Choroid plexus epithelial cell (primary cell): ENCODE data around the gene CFAP77.
"Not testable (repeated sequence)": the region's sequence is repeated elsewhere in the genome, so short reads cannot be mapped to it uniquely, and the experiment has no call there.

Experiments used
- DNase-seq: peaks from one replicate; pipeline ENCODE4 v3.0.0-alpha.2; 2010; ENCODE audit warnings: low read depth
- H3K4me3 ChIP-seq: 2 replicates; pipeline ENCODE4 v1.5.1; 2011; ENCODE audit warnings: low read depth, mild to moderate bottlenecking, control low read depth, low read length, moderate library complexity
- CTCF ChIP-seq: conservative IDR thresholded peaks from 2 replicates; pipeline ENCODE4 v1.5.1; 2011; ENCODE audit warnings: low read depth, mild to moderate bottlenecking, control low read depth, inconsistent platforms, low read length, moderate library complexity

Gene CFAP77

GRCh38 chr9:132372177-132373095, 37.6 kb upstream of the CFAP77 start:
- DNase-seq = peak; percentile 45
- no peak for TF ChIP-seq CTCF
- H3K4me3 ChIP-seq = no peak overlapping the region

DNA sequence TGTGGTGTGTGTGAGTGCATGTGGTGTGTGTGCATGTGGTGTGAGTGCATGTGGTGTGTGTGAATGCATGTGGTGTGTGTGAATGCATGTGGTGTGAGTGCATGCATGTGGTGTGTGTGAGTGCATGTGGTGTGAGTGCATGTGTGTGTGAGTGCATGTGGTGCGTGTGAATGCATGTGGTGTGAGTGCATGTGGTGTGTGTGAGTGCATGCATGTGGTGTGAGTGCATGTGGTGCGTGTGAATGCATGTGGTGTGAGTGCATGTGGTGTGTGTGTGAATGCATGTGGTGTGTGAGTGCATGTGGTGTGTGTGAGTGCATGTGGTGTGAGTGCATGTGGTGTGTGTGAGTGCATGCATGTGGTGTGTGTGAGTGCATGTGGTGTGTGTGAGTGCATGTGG, 32.2 kb upstream of the CFAP77 start:
- H3K4me3 ChIP-seq, DNase-seq: not testable (repeated sequence)

- not testable (repeated sequence) for DNase-seq, H3K4me3 ChIP-seq
Measured at GRCh38 chr9:132378416-132378815, 31.6 kb upstream of the CFAP77 start.

GRCh38 chr9:132381966-132382541, 28.0 kb upstream of the CFAP77 start:
- H3K4me3 ChIP-seq = no peak overlapping the region
- TF ChIP-seq CTCF = no peak

GRCh38 chr9:132383462-132383883, 26.5 kb upstream of the CFAP77 start:
- DNase-seq = no peak
- H3K4me3 ChIP-seq = no peak overlapping the region
- TF ChIP-seq CTCF = no peak

More at GRCh38 chr9:132381966-132382541, 28.0 kb upstream of the CFAP77 start:
- DNase-seq = no peak

GRCh38 chr9:132384376-132384775, 25.6 kb upstream of the CFAP77 start:
- TF ChIP-seq CTCF = no peak
- DNase-seq = no peak
- H3K4me3 ChIP-seq = no peak overlapping the region

DNA sequence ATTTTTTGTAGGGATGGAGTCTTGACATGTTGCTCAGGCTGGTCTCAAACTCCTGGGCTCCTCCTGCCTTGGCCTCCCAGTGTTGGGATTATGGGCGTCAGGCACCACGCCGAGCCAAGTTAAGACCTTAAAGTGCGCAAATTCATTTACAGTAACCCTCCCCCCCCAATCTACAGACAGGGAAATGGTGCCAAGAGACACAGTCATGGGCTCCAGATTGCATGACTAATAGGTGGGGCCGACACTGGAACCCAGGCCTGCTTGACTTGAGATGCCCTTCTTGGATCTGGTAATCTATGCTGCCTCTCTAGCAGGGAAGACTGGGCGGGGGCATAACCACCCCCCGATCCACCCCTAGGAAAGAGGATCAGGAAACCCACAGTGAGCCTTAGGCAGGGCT, 22.9 kb upstream of the CFAP77 start:
- DNase-seq = no peak
- no peak overlapping the region for H3K4me3 ChIP-seq
- TF ChIP-seq CTCF = no peak

DNA sequence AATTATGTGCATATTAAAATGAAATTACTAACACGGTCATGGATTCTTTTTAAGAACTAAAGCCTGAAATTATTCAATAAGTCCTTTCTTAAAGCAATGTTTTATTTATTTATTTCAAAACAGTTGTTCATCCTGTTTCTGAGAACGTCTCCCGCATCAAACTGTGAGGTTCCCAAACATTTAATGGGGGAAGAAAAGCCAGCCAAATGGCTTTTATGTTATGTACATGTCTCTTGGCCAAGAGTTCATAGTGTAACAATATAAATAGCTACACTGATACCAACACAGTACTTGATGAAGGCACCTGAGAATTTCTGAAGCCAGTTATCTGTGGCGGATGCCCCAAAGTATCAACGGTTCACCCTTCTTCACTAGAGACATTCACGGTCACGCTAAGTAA, 19.0 kb upstream of the CFAP77 start:
- no peak overlapping the region for H3K4me3 ChIP-seq
- no peak for DNase-seq
- TF ChIP-seq CTCF = no peak
